ENCODE results near the gene OLIG1. TPM values are rescaled to one million over a fixed set of nuclear protein-coding genes. Genes with fewer than 3 reads are reported as not detected.

OLIG1 gene
- total RNA-seq, 1 experiment from 2014 or later, result not detected

- intact Hi-C loops (cut with micrococcal nuclease; ENCODE audit: unreplicated experiment), result no loop called here
- no peaks in the 10 kb centered on the region for H3K9me3 Mint-ChIP-seq (ENCODE audit: unreplicated experiment)
- ChIA-PET CTCF (no interaction called here), POLR2A (no interaction called here)
- no peak for DNase-seq
- no peaks in the 10 kb centered on the region for H3K4me1 Mint-ChIP-seq (ENCODE audit: low read depth, unreplicated experiment)
- H3K4me3 Mint-ChIP-seq (ENCODE audit: unreplicated experiment), result no peak overlapping the region
- peaks cover 30% of the 10 kb centered on the region for H3K27me3 Mint-ChIP-seq (ENCODE audit: insufficient read depth, unreplicated experiment)
- Histone ChIP-seq H3K36me3 (ENCODE audit: control insufficient read depth, insufficient read depth, low read length) (no peaks in the 10 kb centered on the region), H3K4me1 (no peaks in the 10 kb centered on the region; the same call in 1 of the 2 replicates), H3K9me3 (peaks cover 6% of the 10 kb centered on the region; the same call in 1 of the 2 replicates), H3K27me3 (replicated peaks; ENCODE audit: control insufficient read depth, insufficient read depth, low read length) (no peaks in the 10 kb centered on the region; the same call in 1 of the 2 replicates), H3K4me3 (ENCODE audit: low read depth, low read length) (no peak overlapping the region)
- no peaks in the 10 kb centered on the region for H3K36me3 Mint-ChIP-seq (ENCODE audit: insufficient read depth, unreplicated experiment)
- BruUV-seq (replicated peaks), result no TSS peak
- no peak overlapping the region for H3K27ac Mint-ChIP-seq (ENCODE audit: unreplicated experiment)
- no peak for TF ChIP-seq CTCF (IDR thresholded peaks at IDR 0.05; ENCODE audit: insufficient read depth in 1 of 2, low read depth in 1 of 2, low read length in 1 of 2, severe bottlenecking in 1 of 2, unreplicated experiment in 1 of 2)
Observed at GRCh38 chr21:33067043-33067442, 2.9 kb upstream of the OLIG1 start.

GRCh38 chr21:33067457-33067856 lies 2.5 kb upstream of the OLIG1 start:
- Mint-ChIP-seq H3K4me1 (ENCODE audit: low read depth, unreplicated experiment) (no peaks in the 10 kb centered on the region), H3K36me3 (ENCODE audit: insufficient read depth, unreplicated experiment) (no peaks in the 10 kb centered on the region), H3K27ac (ENCODE audit: unreplicated experiment) (no peak overlapping the region), H3K4me3 (ENCODE audit: unreplicated experiment) (no peak overlapping the region), H3K27me3 (ENCODE audit: insufficient read depth, unreplicated experiment) (peaks cover 31% of the 10 kb centered on the region), H3K9me3 (ENCODE audit: unreplicated experiment) (no peaks in the 10 kb centered on the region)
- no peak for DNase-seq
- ChIA-PET CTCF (no interaction called here), POLR2A (interaction anchor here (0.6 kb wide), 1 partner anchor 1539 kb away, joined by 3 read pairs; no protein-coding TSS in a partner anchor)
- Histone ChIP-seq H3K9me3 (peaks cover 6% of the 10 kb centered on the region; the same call in 1 of the 2 replicates), H3K36me3 (ENCODE audit: control insufficient read depth, insufficient read depth, low read length) (no peaks in the 10 kb centered on the region), H3K4me1 (no peaks in the 10 kb centered on the region; the same call in 1 of the 2 replicates), H3K27me3 (replicated peaks; ENCODE audit: control insufficient read depth, insufficient read depth, low read length) (no peaks in the 10 kb centered on the region; the same call in 1 of the 2 replicates), H3K4me3 (ENCODE audit: low read depth, low read length) (no peak overlapping the region)
- intact Hi-C loops (cut with micrococcal nuclease; ENCODE audit: unreplicated experiment), result no loop called here
- TF ChIP-seq CTCF (IDR thresholded peaks at IDR 0.05; ENCODE audit: insufficient read depth in 1 of 2, low read depth in 1 of 2, low read length in 1 of 2, severe bottlenecking in 1 of 2, unreplicated experiment in 1 of 2), result no peak
- BruUV-seq (replicated peaks), result no TSS peak

- H3K36me3 ChIP-seq (ENCODE audit: control insufficient read depth, insufficient read depth, low read length), result no peaks in the 10 kb centered on the region
- Mint-ChIP-seq H3K27me3 (ENCODE audit: insufficient read depth, unreplicated experiment) (peaks cover 31% of the 10 kb centered on the region), H3K4me1 (ENCODE audit: low read depth, unreplicated experiment) (no peaks in the 10 kb centered on the region), H3K27ac (ENCODE audit: unreplicated experiment) (no peak overlapping the region), H3K4me3 (ENCODE audit: unreplicated experiment) (no peak overlapping the region), H3K36me3 (ENCODE audit: insufficient read depth, unreplicated experiment) (no peaks in the 10 kb centered on the region), H3K9me3 (ENCODE audit: unreplicated experiment) (no peaks in the 10 kb centered on the region)
- no peak for DNase-seq
- no peaks in the 10 kb centered on the region; the same call in 1 of the 2 replicates for H3K27me3 ChIP-seq (replicated peaks; ENCODE audit: control insufficient read depth, insufficient read depth, low read length)
- POLR2A ChIA-PET, result no interaction called here
- no peaks in the 10 kb centered on the region; the same call in 1 of the 2 replicates for H3K4me1 ChIP-seq
- BruUV-seq (replicated peaks), result no TSS peak
- H3K9me3 ChIP-seq, result peaks cover 6% of the 10 kb centered on the region; the same call in 1 of the 2 replicates
- no peak for TF ChIP-seq CTCF (IDR thresholded peaks at IDR 0.05; ENCODE audit: insufficient read depth in 1 of 2, low read depth in 1 of 2, low read length in 1 of 2, severe bottlenecking in 1 of 2, unreplicated experiment in 1 of 2)
- CTCF ChIA-PET, result no interaction called here
- no peak overlapping the region for H3K4me3 ChIP-seq (ENCODE audit: low read depth, low read length)
- intact Hi-C loops (cut with micrococcal nuclease; ENCODE audit: unreplicated experiment), result no loop called here
Observed at GRCh38 chr21:33069243-33069642, 698 bp upstream of the OLIG1 start.
